ENCODE measurements around the gene GDF10. TPM values are rescaled to one million over a fixed set of nuclear protein-coding genes. Genes with fewer than 3 reads are reported as not detected.
A peak's percentile ranks its signal among the peaks of the same experiment; 100 is the strongest.

GDF10 gene
- total RNA-seq, 1 donor, result not detected

DNA sequence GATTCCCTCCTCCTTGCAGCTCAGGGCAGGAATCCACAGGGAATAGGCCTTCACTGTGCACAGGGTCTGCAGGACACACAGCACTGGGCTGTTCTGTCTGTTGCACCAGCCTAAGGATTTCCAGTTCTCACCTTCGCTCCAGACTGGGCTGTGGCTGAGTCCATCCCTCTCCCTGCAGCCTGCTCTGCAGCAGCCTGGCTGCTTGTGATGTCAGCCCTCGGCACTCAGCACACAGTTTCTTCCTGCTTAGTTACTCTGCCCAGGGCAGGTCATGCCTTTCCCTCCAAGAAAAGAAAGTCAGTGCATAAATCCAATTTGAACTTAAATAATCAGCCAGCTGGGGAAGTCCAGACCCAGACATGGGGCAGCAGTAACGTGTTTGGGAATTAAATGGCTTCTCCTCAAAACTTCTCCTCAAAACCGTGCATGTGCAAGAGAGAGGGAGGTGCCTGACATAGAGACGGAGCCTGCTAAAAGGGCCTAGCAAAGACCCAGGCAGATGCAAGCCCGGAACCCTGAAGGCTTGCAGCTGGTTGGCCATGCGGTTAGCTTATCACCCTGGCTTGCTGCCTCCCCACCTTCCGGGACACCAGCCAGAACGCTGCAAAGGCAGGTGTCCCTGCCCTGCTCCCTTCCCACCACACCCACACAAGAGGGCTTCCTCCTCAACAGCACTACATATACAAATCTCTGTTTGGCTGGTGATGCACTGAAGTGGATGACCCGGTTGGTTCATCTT is 11.4 kb downstream of the GDF10 start:
- peak; percentile 4 for DNase-seq (ENCODE audit: low read depth)
- TF ChIP-seq, protein P1, sequence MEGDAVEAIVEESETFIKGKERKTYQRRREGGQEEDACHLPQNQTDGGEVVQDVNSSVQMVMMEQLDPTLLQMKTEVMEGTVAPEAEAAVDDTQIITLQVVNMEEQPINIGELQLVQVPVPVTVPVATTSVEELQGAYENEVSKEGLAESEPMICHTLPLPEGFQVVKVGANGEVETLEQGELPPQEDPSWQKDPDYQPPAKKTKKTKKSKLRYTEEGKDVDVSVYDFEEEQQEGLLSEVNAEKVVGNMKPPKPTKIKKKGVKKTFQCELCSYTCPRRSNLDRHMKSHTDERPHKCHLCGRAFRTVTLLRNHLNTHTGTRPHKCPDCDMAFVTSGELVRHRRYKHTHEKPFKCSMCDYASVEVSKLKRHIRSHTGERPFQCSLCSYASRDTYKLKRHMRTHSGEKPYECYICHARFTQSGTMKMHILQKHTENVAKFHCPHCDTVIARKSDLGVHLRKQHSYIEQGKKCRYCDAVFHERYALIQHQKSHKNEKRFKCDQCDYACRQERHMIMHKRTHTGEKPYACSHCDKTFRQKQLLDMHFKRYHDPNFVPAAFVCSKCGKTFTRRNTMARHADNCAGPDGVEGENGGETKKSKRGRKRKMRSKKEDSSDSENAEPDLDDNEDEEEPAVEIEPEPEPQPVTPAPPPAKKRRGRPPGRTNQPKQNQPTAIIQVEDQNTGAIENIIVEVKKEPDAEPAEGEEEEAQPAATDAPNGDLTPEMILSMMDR (IDR thresholded peaks at IDR 0.05; ENCODE audit: insufficient read depth, low read depth, low read length), result no peak
- H3K4me3 ChIP-seq (ENCODE audit: low read depth, low read length), result no peak overlapping the region

GRCh38 chr10:47311932-47312662 is 12.1 kb downstream of the GDF10 start:
- no peak overlapping the region for H3K4me3 ChIP-seq (ENCODE audit: low read depth, low read length)
- TF ChIP-seq, protein P1 (IDR thresholded peaks at IDR 0.05; ENCODE audit: insufficient read depth, low read depth, low read length), result peak; percentile 87
- peak; percentile 60 for DNase-seq (ENCODE audit: low read depth)

DNA sequence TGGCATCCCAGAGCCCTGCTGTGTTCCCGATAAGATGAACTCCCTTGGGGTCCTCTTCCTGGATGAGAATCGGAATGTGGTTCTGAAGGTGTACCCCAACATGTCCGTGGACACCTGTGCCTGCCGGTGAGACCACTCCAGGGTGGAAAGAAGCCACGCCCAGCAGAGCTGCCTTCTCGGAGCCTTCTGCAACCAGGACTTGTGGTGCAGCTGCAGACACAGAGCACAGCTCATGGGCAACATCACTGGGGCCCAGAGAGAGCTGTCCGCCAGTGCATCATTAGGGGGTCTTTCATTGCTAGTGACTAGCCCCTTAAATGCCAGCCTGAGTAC is 12.6 kb downstream of the GDF10 start:
- TF ChIP-seq, protein P1 (IDR thresholded peaks at IDR 0.05; ENCODE audit: insufficient read depth, low read depth, low read length), result no peak
- H3K4me3 ChIP-seq (ENCODE audit: low read depth, low read length), result no peak overlapping the region
- no peak for DNase-seq (ENCODE audit: low read depth)

GRCh38 chr10:47314416-47314970 is 14.5 kb downstream of the GDF10 start:
- TF ChIP-seq, protein P1 (IDR thresholded peaks at IDR 0.05; ENCODE audit: insufficient read depth, low read depth, low read length), result no peak
- H3K4me3 ChIP-seq (ENCODE audit: low read depth, low read length), result no peak overlapping the region
- DNase-seq (ENCODE audit: low read depth), result no peak

GRCh38 chr10:47315421-47315820 is 15.4 kb downstream of the GDF10 start:
- TF ChIP-seq, protein P1 (IDR thresholded peaks at IDR 0.05; ENCODE audit: insufficient read depth, low read depth, low read length), result no peak
- no peak for DNase-seq (ENCODE audit: low read depth)
- H3K4me3 ChIP-seq (ENCODE audit: low read depth, low read length), result no peak overlapping the region

DNA sequence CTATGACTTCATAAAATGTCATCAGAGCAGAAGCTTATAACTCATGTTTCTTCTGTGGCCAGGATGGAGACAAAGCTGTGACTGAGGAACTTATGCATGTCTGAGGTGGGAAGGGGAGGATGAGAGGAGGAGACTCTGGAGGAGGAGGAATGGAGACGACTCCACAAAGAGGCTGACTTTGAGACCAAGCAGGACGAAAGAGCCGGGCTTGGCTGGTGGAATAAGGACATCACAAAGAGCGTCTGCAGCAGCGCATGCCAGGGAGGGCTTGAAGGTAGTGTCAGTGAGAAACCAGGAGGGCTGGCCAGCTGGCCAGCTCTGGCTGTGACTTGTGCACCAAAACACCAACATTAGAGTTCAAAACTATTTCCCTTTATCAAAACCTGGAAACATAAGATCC is 16.1 kb downstream of the GDF10 start:
- no peak for DNase-seq (ENCODE audit: low read depth)
- H3K4me3 ChIP-seq (ENCODE audit: low read depth, low read length), result no peak overlapping the region
- TF ChIP-seq, protein P1 (IDR thresholded peaks at IDR 0.05; ENCODE audit: insufficient read depth, low read depth, low read length), result no peak
